NCI-H146 treated with DMSO at 0.1 percent for 48 hours (cell line): ENCODE measurements around the gene CDH4.

ENCODE experiments used
- DNase-seq: peaks from one replicate; lab custom pipeline; 2025; ENCODE audit not compliant: unreplicated experiment; lab: John Stamatoyannopoulos, UW

The CDH4 gene

DNA sequence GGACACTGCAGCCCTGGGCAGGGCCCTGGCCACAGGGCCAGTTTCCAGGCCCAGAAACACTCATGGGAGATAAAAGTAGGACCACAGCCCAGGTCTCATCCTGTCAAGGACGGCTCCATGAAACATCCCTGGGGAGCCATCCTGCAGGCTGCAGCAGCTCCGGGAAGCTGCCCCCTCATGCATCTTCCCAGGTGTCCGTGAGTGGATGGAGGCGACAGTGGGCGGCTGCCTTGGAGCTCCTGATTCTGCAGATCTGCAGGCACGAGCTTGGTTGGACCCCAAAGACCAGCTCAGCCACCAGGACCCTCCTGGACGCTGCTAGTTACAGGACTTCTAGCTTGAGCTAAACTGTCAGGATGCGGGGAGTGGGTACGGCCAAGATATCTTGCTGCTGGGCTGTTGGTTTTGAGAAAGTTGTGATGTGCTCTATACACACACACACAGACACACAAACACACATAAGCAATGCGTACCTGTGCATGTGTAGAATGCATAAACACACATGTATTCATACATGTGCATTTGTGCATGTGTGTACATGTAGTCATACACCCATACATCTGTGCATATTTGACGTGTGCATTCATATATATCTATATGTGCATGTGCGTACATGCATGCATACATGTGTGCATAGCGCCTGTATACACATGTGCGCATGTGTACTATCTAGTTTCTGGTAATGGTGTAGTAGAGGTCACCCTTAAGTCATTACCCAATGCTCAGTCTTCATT lies 515.9 kb downstream of the CDH4 start:
- DNase-seq = no peak

- no peak for DNase-seq
Observed at GRCh38 chr20:61768571-61769285, 516.7 kb downstream of the CDH4 start.

GRCh38 chr20:61769286-61769832 lies 517.3 kb downstream of the CDH4 start:
- DNase-seq = no peak

GRCh38 chr20:61770113-61770585 lies 518.1 kb downstream of the CDH4 start:
- no peak for DNase-seq

- DNase-seq = no peak
Observed at GRCh38 chr20:61771805-61772350, 519.8 kb downstream of the CDH4 start.

DNA sequence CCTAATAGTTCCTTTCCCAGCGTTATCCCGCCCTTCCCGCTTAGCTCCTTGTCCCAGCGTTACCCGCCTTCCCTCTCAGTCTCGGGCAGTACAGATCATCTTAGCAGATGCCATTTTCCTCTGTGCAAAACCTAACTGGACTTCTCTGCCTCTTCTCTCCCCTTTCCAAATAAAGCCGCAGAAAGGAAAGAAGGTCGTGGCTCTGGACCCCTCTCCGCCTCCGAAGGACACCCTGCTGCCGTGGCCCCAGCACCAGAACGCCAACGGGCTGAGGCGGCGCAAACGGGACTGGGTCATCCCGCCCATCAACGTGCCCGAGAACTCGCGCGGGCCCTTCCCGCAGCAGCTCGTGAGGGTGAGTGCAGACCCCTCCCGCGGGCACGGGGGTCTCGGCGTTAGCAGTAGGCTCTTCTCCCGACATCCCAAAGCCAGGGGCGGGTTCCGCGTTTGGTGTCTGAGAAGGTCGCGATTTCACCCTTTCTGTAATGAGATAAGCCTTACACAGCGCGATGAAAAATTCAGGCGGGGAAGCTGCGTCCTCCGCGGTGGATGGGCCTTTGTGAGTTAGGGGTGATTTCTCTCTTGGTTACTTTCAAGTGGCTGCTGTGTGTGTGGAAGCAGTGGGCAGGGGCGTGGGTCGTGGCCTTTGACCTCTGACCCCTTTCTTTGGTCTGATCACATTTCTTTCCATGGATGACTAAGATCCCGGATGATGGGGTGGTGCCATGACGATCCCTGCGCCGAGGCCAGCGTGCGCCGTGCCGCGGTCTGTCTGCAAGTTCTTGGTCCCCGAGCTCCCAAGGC lies 521.0 kb downstream of the CDH4 start:
- DNase-seq = no peak

DNA sequence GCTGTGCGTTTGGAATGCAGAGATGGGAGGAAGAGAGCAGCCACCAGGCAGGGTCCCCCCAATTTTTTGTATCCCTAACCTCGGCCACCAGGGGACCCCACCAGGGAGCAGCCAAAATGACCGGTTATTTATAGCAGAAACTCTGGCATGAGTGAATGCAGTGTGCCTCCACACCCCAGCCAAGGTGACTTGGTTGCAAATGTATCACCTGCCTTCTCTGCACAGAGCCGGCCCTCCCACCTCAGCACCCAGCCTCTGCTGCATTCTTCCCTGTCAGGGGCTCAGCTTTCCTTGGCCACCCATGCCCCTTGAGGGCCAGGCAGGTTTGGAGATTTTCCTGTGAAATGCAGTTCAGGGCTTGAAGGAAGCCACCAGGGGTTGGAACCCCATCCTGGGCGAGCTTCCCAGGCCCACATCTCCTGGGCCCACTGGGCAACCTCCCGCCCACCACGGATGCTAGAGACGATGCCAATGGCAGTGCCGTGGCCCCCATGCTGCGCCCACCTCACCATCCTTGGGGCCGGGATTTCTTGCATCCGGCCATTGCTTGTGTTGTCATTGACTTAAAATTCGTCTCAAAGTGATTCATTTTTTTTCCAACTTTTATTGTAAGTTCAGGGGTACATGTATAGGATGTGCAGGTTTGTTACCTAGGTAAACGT lies 522.0 kb downstream of the CDH4 start:
- DNase-seq = no peak

DNA sequence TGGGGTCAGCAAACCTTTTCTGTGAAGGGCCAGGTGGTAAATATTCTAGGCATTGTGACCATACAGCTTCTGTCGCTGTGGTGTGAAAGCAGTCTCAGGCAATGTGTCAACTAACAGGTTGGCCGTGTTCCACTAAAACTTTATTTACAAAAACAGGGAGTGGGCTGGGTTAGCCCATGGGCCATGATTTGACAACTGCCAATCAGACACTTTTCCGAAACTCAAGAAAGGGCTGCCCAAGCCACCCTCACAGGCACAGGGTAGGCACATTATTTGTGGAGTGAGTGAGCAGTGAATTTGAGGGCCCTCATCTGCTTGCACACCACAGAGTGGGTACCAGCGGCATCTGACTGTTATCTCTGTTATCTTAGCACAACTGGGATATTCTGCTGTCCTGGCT lies 523.4 kb downstream of the CDH4 start:
- no peak for DNase-seq

DNA sequence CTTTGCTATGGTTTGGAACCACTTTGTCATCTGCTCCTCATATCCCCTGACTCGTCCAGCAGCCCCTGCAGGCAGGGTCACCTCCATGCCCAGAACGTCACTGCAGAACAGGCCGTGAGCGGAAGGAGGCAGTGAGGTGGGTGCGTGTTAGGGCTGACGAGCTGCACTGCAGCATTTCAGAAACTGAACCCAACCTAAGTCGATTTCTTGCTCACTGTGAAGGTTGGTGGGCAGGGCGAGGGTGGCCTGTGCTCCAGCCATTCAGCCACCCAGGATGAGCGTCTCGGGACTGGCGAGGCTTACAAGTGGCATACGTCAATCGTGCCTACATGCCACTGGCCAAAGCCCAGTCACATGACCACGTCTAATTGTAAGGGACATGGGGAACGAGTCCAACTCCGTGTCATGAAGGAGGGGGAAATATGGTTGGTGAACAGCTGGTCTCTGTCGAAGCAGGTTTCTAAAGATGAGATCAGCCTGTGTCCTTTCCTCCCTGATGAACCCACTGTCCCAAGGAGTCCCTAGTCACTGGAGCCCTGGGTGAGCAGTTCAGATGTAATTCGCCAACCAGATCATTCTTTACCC lies 524.5 kb downstream of the CDH4 start:
- no peak for DNase-seq

DNA sequence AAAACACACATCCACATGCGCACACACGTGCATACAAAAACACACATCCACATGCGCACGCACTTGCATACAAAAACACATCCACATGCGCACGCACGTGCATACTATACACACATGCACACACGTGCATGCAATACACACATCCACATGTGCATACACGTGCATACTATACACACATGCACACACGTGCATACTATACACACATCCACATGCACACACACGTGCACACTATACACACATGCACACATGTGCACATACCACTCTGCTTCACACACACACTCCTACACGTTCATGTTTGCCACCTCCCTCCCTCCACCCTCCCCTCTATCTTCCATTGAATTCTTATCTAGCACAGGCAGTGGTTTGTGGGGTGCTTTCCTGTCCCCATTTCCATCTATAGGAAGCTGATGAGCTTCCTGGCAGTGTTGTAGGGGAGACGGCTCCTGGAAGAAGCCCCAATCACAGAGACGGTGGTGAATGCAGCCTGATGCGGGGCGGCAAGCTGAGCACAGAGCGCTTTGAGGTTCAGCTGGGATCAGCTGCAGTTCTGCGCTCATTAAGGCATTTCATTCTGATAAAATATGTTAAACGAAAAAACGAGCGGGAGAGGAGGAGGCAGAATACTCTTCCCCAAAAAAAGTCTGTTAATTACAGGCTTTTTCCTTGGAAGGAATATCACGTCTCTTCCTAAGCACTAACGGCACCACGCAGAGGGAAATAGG lies 525.9 kb downstream of the CDH4 start:
- DNase-seq = no peak

DNA sequence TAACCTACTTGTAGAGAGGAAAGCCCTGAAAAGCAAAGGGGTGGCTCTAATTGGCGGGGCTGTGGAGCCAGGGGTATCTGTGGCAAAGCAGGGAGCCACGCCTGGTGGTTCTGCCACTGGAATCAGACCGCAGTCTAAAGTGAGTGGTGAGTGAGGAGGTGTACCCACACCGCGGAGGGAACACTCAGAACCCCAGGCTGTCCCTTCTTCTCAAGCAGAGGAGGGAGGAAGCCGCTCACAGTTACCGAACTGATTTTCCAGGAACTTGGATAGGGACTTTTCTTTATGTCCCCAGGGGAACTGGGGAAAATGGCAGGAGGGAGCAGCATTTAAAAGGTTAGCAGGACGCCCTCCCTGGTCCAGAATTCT lies 526.4 kb downstream of the CDH4 start:
- no peak for DNase-seq

DNA sequence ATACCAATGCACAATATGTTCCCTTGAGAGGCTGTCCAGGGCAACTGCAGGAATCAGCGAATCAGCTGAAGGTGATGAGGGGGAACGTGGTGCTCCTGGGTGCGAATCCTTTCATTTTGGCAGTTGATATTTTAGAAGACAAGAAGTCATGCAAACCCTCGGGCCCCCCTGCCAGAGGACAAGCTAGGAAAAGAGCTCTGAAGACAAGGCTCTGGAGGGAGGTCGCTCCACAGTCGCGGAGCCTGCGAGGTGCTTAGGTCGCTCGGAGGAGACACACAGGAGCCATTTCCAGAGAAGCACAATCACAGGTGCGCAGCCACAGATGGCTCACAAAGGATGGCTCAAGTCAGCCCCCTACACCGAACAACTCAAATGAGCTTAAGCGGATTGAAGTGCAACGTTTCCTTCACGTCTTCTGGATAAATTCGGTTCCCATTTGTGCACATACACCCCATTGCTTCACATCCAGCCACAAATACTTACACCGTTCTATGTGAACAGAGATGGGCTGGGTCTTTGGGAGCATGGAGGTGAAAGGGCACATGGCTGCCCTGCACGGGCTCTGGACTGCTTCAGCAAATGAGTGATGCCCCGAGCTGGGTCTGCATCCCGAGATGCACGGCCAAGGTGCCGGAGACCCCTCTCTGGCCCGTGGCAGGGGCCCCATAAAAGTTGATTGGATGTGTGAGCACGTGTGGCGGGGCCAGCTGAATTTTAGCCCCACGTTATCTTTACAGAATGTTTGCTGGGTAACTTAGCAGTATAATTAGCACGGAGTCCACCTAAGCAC lies 527.3 kb downstream of the CDH4 start:
- DNase-seq = no peak

GRCh38 chr20:61780066-61780465 lies 528.0 kb downstream of the CDH4 start:
- no peak for DNase-seq

- no peak for DNase-seq
Observed at GRCh38 chr20:61784801-61785566, 532.9 kb downstream of the CDH4 start.

GRCh38 chr20:61785567-61785816 lies 533.4 kb downstream of the CDH4 start:
- DNase-seq = no peak

DNA sequence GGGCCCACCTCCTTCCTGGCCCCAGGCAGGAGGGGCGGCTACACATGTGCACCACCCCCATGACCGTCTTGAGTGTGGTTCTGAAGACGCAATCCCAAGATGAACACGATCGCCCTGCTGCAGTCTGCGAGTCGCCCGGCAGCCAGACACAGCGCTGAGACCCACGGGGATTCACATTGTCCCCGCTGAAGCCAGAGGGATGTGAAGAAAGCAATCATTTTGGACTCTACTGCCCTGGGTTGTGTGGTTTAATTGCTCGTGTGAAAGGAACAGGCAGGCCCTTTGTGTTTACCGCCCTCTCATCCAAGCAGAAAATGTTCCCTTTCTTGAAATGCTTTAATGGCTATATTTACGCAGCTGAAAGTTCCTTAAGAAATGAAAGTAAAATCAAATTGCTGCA lies 534.2 kb downstream of the CDH4 start:
- DNase-seq = no peak

DNA sequence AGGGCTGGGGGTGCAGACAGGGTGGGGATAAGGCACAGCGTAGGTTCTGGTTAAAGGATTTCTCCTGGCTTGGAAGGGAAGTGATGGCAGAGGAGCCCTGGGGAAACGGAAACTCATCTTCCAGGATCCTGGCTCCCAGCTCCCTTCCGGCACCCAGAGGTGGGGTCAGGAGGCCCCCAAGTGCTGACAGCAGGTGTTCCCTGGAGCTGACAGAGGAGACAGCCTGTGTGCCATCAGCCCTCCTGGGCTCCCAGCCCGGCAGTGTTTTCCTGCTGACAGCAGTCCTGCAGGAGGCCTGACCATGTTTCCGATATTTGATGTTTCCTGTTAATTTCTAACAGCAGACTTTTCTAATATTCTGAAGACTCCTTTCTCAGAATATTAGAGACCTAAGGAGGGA lies 536.3 kb downstream of the CDH4 start:
- no peak for DNase-seq

GRCh38 chr20:61789329-61789728 lies 537.3 kb downstream of the CDH4 start:
- DNase-seq = no peak
